ENCODE data around the gene BCAN.

GRCh38 chr1:156680056-156680455 lies 38.1 kb downstream of the BCAN start:
- TF ChIP-seq EZH2 (IDR thresholded peaks at IDR 0.05) (no peak), POLR2AphosphoS5 (IDR thresholded peaks at IDR 0.05; ENCODE audit: borderline replicate concordance, low read depth, low read length) (no peak)

Data from SK-N-MC (cell line).